ENCODE results near the gene DCHS1.

DCHS1 gene

DNA sequence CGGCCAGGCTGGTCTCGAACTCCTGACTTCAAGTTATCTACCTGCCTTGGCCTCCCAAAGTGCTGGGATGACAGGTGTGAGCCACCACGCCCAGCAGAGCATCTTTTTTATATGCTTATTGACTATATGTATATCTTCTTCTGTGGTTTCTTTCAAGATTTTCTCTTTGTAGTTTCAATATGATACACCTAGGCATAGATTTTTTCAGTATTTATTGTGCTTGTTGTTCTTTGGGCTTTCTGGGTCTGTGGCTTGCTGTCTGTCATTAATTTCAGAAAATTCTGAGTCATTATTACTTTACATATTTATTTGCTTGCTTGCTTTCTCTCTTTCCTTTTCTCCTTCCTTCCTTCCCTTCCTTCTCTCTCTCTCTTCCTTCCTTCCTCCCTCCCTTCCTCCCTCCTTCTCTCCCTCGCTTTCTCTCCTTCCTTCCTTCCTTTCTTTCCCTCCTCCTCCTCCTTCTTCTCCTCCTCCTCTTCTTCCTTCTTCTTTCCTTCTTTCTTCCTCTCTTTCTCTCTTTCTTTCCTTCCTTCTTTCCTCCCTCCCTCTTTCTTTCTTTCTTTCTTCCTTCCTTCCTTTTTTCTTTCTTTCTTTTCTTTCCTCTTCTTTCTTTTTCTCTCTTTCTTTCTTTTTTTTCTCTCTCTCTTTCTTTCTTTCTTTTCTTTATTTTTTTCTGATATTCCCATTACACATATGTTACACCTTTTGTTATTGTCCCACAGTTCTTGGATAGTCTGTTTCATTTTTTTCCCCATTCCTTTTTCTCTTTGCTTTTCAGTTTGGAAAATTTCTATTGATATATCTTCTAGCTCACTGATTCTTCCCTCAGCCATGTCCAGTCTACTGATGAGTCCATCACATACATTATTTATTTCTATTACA lies 10.9 kb upstream of the DCHS1 start:
- no peak for FAIRE-seq
- TF ChIP-seq TAF1 (IDR thresholded peaks at IDR 0.05; ENCODE audit: borderline replicate concordance, low read depth, low read length) (no peak), POLR2AphosphoS5 (IDR thresholded peaks at IDR 0.05; ENCODE audit: low read depth, low read length) (no peak), POLR2A (IDR thresholded peaks at IDR 0.05; ENCODE audit: low read depth, low read length) (no peak)
- no peak for DNase-seq (ENCODE audit: insufficient read length)

DNA sequence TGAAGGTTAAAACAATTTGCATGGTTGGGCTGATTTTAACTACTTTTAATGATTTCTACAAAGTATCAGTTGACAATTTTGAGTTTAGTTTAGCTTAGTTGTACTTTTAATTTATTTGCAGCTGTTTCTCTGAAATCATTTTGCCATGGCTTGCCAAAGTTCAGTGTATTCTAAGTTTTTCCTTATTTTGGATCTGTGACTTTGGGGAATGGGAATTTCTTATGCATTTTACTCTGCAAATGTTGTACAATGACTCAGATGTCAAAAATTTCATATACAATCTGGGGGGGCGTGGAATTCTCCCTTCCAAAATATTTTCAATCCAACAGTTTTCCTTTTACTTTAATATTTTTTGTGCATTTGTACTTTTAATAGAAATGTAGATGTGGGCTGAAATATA lies 8.9 kb upstream of the DCHS1 start:
- no peak for TF ChIP-seq TAF1 (IDR thresholded peaks at IDR 0.05; ENCODE audit: borderline replicate concordance, low read depth, low read length)
- TF ChIP-seq POLR2AphosphoS5 (IDR thresholded peaks at IDR 0.05; ENCODE audit: low read depth, low read length): no peak
- DNase-seq (ENCODE audit: insufficient read length) (no peak), FAIRE-seq (no peak)

GRCh38 chr11:6663794-6664469 lies 8.3 kb upstream of the DCHS1 start:
- DNase-seq (ENCODE audit: insufficient read length) (no peak), FAIRE-seq (no peak)
- TF ChIP-seq POLR2AphosphoS5 (IDR thresholded peaks at IDR 0.05; ENCODE audit: low read depth, low read length): no peak
- TF ChIP-seq TAF1 (IDR thresholded peaks at IDR 0.05; ENCODE audit: borderline replicate concordance, low read depth, low read length): no peak
- TF ChIP-seq POLR2A (IDR thresholded peaks at IDR 0.05; ENCODE audit: low read depth, low read length): no peak

DNA sequence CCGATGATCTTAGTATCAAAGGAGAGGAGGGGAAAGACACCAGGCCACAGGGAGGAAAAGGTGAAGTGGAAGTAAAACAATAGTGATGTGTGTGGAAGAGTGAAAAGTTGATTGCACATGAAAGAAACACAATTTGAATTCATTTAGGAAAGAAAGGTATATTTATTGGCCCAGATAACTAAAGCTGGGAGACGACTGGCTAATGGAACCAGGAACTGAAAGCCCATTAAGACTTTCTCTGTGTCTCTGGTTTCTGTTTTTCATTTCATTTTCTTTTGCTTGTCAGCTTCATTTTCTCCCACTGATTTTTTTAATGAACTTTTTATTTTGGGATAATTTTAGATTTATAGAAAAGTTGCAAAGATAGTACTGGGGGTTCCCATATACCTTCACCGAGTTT lies 5.1 kb upstream of the DCHS1 start:
- DNase-seq (ENCODE audit: insufficient read length) (no peak), FAIRE-seq (peak; percentile 82)
- no peak for TF ChIP-seq POLR2AphosphoS5 (IDR thresholded peaks at IDR 0.05; ENCODE audit: low read depth, low read length)
- no peak for TF ChIP-seq TAF1 (IDR thresholded peaks at IDR 0.05; ENCODE audit: borderline replicate concordance, low read depth, low read length)
- no peak for TF ChIP-seq POLR2A (IDR thresholded peaks at IDR 0.05; ENCODE audit: low read depth, low read length)

DNA sequence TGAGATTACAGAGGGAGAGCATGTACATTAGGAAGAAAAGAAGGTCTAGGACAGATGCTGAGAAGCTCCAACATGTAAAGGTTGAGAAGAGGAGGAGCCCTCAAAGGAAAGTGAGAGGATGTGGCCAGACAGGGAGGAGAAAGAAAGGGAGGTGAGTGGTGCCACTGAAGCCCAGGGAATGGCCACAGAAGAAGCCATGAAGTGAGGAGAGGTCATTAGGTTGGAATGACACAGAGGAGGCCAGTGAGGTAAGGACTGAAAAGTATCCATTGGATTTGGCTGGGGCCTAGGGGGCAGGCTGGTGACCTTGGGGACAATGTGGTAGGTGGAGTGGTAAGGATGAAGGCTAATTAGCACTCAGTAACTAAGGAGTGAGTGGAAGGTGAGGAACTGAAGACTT lies 3.0 kb upstream of the DCHS1 start:
- DNase-seq (ENCODE audit: insufficient read length): no peak
- no peak for FAIRE-seq
- TF ChIP-seq POLR2AphosphoS5 (IDR thresholded peaks at IDR 0.05; ENCODE audit: low read depth, low read length) (no peak), POLR2A (IDR thresholded peaks at IDR 0.05; ENCODE audit: low read depth, low read length) (no peak), TAF1 (IDR thresholded peaks at IDR 0.05; ENCODE audit: borderline replicate concordance, low read depth, low read length) (no peak)

DNA sequence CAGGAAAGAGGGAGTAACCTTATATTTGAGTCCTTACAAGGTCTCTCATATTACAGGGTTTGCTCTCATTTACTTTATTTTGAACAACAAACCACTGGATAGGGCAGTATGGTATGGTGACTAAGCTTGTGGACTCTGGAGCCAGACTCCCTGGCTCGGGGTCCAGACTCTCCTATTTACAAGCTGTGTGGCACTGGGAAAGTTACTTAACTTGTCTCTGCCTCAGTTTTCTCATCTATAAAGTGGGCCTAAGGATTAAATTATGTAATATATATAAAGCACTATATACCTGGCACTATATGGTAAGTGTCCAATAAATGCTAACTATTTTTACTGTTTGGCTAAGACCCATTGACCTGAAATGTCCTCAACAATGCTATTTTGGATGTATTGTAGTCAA lies 1.7 kb upstream of the DCHS1 start:
- no peak for FAIRE-seq
- DNase-seq (ENCODE audit: insufficient read length): no peak
- no peak for TF ChIP-seq POLR2AphosphoS5 (IDR thresholded peaks at IDR 0.05; ENCODE audit: low read depth, low read length)
- no peak for TF ChIP-seq POLR2A (IDR thresholded peaks at IDR 0.05; ENCODE audit: low read depth, low read length)
- no peak for TF ChIP-seq TAF1 (IDR thresholded peaks at IDR 0.05; ENCODE audit: borderline replicate concordance, low read depth, low read length)

GRCh38 chr11:6656936-6657335 lies 1.3 kb upstream of the DCHS1 start:
- FAIRE-seq (no peak), DNase-seq (ENCODE audit: insufficient read length) (no peak)
- TF ChIP-seq POLR2A (IDR thresholded peaks at IDR 0.05; ENCODE audit: low read depth, low read length) (no peak), TAF1 (IDR thresholded peaks at IDR 0.05; ENCODE audit: borderline replicate concordance, low read depth, low read length) (no peak), POLR2AphosphoS5 (IDR thresholded peaks at IDR 0.05; ENCODE audit: low read depth, low read length) (no peak)

GRCh38 chr11:6656584-6656915 lies 941 bp upstream of the DCHS1 start:
- no peak for DNase-seq (ENCODE audit: insufficient read length)
- TF ChIP-seq POLR2A (IDR thresholded peaks at IDR 0.05; ENCODE audit: low read depth, low read length) (no peak), TAF1 (IDR thresholded peaks at IDR 0.05; ENCODE audit: borderline replicate concordance, low read depth, low read length) (no peak), POLR2AphosphoS5 (IDR thresholded peaks at IDR 0.05; ENCODE audit: low read depth, low read length) (no peak)
- no peak for FAIRE-seq

GRCh38 chr11:6655020-6655789 lies 404 bp downstream of the DCHS1 start:
- FAIRE-seq (peak; percentile 27), DNase-seq (ENCODE audit: insufficient read length) (no peak)
- TF ChIP-seq TAF1 (IDR thresholded peaks at IDR 0.05; ENCODE audit: borderline replicate concordance, low read depth, low read length): no peak
- TF ChIP-seq POLR2A (IDR thresholded peaks at IDR 0.05; ENCODE audit: low read depth, low read length): no peak
- TF ChIP-seq POLR2AphosphoS5 (IDR thresholded peaks at IDR 0.05; ENCODE audit: low read depth, low read length): no peak

GRCh38 chr11:6654281-6655019 lies 1.2 kb downstream of the DCHS1 start:
- FAIRE-seq: peak; percentile 24
- DNase-seq (ENCODE audit: insufficient read length): no peak
- no peak for TF ChIP-seq TAF1 (IDR thresholded peaks at IDR 0.05; ENCODE audit: borderline replicate concordance, low read depth, low read length)
- TF ChIP-seq POLR2A (IDR thresholded peaks at IDR 0.05; ENCODE audit: low read depth, low read length): no peak
- TF ChIP-seq POLR2AphosphoS5 (IDR thresholded peaks at IDR 0.05; ENCODE audit: low read depth, low read length): no peak

DNA sequence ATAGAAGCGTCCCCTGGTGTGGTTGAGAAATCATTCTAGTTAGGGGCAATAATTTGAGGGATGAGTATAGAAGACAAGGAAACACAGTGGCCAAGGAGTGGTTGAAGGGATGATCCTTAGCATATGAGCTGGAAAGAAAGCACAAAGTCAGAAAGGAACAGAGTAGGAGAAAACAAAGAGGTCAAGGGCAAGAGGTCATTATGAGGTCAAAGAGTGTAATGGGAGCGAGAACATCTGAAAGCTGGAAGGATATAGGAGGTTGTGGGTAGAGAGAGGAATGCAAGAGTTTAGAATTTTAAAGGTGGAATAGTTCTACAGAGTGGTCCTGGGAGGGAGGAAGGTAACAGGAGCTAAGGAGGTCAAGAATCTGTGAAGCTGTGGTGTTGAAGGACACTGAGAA lies 2.0 kb downstream of the DCHS1 start:
- FAIRE-seq (no peak), DNase-seq (ENCODE audit: insufficient read length) (no peak)
- TF ChIP-seq POLR2AphosphoS5 (IDR thresholded peaks at IDR 0.05; ENCODE audit: low read depth, low read length): no peak
